Glomerular visceral epithelial cell (primary cell): ENCODE data around the gene SYCE1L.

ENCODE experiments used
- DNase-seq: peaks from one replicate; pipeline ENCODE4 v3.0.0-alpha.2; 2016; ENCODE audit errors: extremely low spot score

The SYCE1L gene

GRCh38 chr16:77250400-77250799, 51.2 kb downstream of the SYCE1L start:
- DNase-seq = no peak
